Activated CD8-positive, alpha-beta memory T cell treated with anti-CD3 and anti-CD28 coated beads, Interleukin-2, amount 50 U/mL, for 48 hours (primary cell): ENCODE data around the gene LTA4H.
A peak's percentile ranks its signal among the peaks of the same experiment; 100 is the strongest.
"Not testable (repeated sequence)": the region's sequence is repeated elsewhere in the genome, so short reads cannot be mapped to it uniquely, and the experiment has no call there.

Experiments
- DNase-seq: peaks from one replicate; pipeline ENCODE4 v3.0.0-alpha.2; 2020

Gene LTA4H

DNA sequence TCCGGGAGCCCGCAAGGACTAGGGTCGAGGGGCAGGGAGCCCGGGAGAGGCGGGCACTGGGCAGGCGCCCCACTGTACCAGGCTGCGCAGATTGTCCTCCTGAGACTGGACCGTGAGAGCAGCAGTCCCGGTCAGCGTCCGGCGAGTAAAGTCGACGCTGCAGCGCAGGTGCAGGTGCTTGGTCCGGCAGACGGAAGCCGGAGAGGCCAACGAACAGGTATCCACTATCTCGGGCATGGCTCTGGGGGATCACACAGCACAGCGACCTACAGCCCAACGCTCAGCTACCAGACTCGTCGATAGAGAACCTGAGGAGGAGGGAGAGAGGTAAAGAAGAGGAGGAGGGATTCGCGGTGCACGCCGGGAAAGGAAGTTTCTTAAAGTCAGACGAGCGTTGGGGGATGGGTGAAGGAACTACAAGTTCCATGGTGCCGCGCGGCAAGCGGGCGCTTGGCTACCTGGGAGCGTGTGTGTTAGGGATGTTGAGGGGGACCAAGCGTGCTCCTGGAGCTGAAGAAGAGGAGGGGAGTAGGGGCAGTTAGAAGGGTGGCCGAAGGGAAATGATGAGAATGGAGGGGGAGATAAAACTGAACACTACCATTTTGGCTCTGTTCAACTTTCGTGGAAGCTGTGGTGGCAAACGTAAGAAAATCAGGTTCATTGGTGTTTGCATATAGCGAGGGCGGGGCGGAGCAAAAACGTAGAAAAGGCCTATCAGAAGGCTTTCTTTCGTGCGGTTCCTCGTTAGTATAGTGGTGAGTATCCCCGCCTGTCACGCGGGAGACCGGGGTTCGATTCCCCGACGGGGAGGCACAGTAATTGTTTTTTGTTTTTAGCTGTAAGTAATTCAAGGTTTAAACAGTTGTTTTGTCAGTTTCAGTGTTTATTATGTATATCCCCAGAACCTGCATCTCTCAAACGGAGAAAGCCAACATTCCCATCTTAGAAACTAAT is at the start of gene LTA4H:
Gene LTA4H, minus strand, starts transcription at position 305 of the 954 bp plus-strand sequence. Its CDS starts 68 bp downstream, at position 237.
- peak; percentile 99 for DNase-seq

DNA sequence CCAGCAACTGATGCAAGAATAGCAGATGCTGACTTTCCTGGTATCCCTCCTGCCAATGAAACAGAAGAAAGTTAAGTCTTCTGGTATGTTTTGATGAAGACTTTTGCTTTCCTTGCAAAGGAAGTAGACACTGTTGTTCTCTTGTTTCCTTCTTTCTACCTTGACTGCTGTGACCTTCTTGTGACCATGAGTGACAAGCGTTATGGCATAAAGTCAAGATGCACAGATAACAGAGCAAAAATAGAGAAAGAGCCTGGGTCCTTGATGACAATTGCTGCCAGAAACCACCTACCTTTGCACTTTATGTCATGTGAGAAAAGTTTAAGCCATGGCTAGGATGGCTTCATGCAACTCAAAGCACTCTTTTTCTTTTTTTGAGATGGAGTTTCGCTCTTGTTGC is 49.2 kb upstream of the LTA4H start:
- no peak for DNase-seq

DNA sequence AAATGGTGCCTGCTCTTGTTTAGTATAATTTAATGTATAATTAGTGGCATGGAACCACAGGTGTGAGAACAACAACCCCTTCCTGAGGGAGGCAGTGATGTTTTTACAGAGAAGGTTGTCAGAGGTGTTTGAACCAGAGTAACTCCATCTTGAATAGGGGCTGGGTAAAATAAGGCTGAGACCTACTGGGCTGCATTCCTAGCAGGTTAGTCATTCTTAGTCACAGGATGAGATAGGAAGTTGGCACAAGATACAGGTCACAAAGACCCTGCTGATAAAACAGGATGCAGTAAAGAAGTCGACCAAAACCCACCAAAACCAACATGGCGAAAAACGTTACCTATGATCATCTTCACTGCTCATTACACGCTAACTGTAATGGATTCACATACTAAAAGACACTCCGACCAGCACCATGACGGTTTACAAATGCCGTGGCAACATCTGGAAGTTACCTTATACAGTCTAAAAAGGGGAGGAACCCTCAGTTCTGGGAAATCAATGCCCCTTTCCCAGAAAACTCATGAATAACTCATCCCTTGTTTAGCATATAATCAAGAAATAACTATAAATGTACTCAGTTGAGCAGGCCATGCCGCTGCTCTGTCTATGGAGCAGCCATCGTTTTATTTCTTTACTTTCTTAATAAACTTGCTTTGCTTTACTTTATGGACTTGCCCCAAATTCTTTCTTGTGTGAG is 47.8 kb upstream of the LTA4H start:
- no peak for DNase-seq

DNA sequence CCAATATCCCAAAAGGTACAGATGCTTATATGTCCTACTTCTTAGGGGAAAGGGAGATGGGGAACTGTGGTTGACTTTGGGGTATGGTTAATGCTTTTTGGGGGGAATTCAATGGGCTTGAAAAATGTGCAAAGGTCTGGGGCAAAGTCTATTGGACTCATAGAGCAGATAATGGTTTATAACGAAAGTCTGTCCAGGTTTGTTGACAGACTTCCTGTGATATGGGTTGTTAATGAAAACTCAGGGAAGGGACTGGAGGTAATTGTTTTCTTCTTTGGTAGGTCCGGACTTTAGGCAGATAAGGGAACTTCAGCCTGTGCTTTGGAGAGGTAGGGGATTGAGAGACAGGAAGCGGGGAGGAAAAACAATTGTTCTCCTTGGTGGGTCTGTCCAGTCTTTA is 46.2 kb upstream of the LTA4H start:
- no peak for DNase-seq

DNA sequence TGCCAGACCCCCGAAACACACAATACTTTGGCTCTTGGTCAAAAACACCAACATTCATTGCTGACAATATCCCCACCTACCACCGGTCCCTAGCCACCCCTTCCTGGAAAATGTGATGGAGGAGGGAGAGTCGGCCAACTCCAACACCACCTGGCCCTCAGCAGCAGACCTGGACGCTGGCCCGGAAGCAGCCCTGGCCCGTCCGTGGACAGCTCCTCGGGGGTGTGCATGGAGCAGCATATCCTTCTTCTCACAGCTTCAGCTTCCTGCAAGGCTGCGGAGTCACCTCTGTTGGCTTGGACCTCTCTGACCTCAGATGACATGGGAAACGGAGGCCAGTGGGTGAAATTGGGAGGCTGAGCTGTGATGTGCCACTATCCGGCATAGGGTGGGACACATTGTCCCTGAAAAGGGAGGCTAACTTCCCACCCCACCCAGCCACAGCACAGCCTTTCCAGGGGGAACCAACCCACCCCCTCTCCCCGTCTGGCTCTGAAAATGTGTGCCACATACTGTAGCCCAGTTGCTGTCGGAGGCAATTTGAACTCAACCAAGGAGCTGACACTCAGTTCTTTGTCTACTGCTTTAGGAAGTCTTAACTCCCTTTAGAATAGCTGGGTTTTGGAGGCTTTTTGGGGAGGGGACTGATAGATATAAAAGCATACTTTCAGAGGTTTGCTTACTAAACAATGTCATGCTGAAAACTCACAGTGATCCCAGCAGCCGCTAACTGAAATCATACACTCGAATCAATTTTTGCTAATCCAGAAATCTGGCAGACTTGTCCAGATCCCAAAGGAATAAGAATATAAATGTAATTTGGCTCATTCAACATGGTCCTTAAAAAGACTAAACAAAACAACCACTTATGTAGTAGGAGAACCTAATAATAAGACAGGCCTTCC is 43.1 kb upstream of the LTA4H start:
- DNase-seq, result no peak

DNA sequence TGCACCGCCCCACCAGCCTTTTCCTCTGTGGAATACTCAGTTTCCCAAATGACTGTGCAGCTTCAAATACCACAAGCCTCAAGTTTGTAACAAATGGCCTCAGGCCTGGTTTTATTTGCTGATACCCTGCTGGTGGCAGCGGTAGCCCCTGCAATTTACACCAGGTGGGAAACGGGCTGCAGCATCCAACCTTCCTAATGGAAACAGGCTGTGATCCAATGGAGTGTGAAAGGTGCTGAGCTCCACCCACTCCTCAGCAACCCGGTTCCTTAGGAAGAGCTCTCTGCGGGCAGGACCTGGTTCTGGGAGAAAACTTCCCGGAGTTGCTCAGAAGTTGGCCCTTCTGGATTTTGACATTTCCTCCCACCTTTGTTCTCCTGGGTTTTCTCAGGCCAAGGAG is 41.7 kb upstream of the LTA4H start:
- no peak for DNase-seq

DNA sequence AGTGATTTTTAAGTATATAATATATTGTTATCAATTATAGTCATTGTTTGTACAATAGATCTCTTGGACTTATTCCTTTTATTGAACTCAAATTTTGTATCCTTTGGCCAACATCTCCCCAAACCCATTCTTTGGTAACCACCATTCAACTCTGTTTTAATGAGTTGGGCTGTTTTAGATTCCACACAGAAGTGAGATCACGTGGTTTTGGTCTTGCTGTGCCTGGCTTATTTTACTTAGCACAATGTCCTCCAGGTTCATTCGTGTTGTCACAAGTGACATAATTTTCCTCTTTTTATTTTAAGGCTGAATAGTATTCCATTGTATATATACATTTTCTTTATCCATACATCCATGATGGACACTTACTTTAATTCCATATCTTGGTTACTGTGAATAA is 40.2 kb upstream of the LTA4H start:
- DNase-seq, result no peak

DNA sequence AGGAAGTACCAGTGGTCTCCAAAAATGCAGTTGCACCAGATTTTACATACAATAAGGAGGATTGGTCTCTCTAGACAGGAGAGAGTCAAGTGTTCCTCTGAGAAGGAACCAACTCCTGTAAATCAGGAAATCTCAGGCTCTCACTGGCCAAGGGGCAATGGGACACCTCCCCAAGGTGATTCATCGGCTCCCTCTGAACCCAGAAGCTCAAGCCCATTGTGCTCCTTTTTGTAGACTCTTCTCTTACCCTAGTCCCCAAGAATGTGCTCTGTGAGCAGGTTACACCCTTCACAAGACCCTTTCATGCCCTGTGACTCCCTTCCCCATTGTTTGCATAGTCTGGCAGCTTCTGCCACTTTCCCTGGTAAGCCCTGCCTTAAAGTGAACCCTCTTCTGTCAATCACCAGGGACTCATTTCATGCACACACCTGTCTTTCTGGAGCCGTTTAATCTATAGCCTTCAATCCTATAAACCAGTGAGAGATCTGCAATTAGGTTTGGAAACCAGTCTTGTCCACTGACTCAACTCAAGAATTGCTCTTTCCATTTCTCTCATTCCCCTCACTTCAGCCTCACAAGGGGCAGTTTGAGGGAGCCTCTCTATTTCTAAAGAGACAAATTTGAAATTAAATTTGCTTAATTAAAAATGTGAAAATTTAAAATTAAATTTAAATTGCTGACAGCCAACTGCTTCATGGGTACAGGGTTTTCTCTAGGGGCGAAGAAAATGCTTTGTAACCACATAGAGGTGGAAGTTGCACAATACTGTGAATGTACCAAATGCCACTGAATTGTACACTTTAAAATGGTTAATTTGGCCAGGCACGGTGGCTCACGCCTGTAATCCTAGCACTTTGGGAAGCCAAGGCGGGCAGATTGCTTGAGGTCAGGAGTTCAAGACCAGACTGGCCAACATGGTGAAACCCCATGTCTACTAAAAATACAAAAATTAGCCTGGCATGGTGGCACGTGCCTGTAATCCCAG is 38.3 kb upstream of the LTA4H start:
- DNase-seq, result no peak

DNA sequence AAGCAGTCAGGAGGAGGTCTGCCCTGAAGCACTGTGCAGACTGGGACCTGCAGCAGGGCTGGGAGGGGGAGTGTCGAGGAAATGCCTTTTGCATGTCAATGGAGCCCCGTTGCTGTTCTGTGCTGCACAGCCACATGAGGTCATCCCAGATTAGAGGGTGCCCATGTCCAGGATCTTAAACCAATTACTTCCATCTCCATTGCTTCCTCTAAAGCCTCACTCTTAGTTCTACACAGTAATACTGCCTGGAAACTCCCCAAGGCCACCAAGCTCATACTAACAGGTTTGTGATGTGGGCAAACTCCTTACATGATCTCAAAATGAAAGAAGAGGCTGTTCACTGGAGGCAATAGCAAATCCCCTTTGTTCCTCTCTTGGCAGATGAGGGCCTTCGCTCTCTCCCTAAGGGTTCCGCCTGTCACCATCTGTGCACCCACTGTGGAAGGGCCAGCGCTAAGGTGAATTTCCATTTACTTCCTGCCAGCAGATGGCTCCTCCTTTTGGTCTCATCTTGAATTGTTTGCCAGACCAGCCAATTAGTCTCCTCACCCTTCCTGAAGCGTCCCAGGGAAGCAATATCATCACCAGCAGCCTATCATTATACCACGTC is 35.4 kb upstream of the LTA4H start:
- no peak for DNase-seq

DNA sequence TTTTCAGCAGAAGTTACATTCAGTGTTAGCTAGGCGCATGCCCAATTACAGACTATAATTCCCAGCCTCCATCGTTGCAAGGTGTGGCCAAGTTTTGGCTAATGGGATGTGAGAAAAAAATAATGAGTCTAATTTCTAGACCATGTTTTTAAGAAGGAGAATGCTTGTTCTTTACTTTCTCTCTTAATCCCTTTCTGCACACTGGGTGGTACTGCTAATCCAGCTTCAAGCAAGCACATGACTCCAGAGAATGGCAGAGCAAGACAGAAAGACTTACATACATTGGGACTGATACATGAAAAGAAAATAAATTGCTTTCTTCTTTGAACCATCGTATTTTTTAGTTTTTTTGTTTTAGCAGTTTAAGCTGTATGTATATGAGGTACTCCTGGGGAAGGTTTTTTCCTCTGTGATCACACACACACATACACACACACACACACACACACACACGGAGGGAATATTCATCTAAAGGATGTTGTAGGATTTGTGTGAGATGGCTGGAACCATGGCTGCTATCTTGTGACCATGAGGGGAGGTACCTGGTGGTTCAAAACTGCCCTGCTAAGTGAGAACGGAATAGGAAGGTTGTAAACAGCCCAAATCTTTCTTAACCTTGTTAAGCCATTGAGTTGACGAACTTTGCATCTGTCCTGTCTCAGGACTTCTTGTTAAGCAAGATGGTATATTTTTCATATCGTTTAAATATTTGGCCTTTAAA is 34.3 kb upstream of the LTA4H start:
- DNase-seq, result no peak

DNA sequence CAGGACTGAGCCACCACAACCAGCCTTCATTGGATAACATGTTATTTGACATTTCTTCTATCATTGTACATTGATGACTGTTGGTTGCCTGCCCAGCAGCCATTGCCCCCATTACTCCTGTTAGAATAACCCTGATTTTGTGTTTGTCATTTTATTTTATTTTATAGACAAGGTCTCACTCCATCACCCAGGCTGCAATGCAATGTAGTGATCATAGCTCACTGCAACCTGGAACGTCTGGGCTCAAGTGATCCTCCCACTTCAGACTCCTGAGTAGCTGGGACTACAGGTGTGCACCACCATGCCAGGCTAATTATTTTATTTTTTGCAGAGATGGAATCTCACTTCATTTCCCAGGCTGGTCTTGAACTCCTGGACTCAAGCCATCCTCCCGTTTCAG is 33.2 kb upstream of the LTA4H start:
- DNase-seq, result no peak

DNA sequence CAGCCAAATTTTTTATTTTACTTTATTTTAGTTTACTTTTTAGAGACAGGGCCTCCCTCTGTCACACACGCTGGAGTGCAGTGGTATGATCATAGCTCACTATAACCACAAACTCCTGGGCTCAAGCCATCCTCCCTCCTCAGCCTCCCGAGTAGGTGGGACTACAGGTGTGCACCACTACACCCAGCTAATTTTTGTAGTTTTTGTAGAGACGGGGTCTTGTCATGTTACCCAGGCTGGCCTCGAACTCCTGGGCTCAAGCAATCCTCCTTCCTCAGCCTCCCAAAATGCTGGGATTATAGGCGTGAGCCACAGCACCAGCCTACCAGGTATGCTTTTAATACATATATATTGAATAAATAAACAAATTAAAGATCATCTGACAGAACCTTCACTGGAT is 32.7 kb upstream of the LTA4H start:
- no peak for DNase-seq

DNA sequence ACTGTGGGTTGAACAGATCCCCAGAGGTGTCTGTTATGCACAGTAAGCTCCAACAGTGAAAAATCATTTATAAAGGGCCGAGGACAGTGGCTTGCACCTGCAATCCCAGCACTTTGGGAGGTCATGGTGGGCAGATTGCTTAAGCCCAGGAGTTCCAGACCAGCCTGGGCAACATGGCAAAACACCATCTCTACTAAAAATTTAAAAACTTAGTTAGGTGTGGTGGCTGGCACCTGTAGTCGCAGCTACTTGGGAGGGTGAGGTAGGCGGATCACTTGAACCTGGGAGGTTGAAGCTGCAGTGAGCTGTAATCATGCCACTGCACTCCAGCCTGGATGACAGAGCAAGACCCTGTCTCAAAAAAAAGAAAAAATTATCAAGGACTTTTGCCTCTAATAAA is 30.4 kb upstream of the LTA4H start:
- not testable (repeated sequence) for DNase-seq

DNA sequence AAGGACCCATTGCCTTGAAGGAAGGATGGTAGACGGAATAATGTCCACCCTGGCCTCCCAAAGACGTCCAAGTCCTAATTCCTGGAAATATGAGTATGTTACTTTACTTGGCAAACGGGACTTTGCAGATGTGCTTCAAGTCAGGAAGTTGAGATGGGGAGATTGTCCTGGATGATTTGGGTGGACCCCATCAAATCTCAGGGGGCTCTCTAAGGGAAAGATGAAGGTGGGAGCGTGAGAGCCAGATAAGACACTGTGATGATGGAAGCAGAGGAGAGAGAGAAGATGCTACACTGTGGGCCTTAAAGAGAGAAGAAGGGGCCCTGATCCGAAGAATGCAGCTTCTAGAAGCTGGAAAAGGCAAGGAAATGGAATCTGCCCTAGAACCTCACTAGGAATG is 29.6 kb upstream of the LTA4H start:
- no peak for DNase-seq

DNA sequence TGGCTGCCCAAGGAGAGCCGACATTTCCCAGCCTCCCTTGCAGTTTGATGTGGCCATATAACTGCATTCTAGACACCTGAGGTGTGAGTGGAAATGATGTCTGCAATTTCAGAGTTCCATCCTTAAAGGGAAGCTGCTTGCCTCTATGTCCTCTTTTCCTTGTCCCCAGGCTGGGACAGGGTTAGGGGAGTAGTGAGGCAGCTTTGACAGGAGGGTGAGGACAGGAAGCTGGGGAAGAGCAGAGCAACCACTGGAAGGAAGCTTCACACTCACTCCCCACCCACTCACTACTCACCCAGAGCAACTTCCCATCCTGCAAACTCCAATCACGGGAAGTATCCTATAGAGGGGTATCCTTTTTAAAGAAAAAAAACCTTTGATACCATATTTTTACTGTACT is 28.9 kb upstream of the LTA4H start:
- no peak for DNase-seq

DNA sequence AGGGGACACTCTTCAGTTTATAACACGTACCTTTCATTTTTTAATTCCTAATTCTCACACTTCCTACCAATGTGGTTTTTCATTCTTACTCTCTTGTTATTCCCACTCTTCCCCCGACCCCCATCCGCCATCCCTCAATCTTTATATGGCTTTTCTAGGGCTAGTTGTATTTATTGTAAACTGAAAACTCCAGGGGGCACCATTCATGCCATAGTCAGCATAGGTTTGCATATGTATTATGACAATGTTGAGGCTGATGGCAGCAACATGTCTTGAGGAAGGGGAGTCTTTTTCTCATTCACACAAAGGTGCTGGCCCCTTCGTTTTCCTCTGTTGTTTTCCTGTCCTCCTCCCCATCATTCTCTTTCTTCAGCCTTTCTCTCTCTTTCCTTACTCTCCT is 27.7 kb upstream of the LTA4H start:
- no peak for DNase-seq

DNA sequence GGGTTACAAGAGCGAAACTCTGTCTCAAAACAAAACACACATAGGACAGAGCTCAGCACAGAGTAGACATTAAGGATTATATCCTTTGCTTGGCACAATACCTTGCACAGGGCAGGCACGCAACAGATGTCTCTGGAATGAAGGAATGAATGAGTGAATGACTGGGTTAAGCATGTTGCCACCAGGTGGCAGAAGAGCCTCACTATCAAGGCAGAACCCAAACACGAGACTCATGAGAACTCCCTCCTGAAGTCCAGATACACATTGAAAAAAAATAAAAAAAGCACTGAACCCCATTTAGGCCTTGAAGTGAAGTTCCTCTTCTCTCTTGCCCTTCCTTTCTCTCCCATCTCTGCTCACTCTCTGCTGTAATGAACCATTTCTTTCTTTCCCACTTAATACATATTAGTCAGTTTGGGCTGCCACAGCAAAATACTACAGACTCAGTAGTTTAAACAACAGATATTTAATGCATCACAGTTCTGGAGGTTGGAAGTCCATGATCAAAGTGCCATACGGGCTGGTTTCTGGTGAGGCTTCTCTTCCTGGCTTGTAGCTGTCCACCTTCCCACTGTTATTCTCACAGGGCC is 26.6 kb upstream of the LTA4H start:
- peak; percentile 75 for DNase-seq

DNA sequence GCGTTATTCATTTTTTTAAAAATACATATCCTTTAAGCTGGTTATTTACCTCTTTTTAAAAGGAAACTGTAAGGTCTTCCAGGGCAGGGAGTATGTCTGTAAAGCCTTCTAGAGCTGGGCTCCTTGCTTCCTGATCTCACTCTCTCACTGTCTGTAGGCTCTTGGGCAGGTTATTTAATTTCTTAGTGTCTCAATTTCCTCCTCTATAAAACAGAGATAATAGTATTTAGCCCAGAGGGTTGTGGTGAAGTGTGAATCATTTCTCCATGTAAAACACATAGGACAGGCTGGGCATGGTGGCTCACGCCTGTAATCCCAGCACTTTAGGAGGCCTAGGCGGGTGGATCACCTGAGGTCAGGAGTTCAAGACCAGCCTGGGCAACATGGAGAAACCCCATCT is 25.9 kb upstream of the LTA4H start:
- DNase-seq, result no peak

DNA sequence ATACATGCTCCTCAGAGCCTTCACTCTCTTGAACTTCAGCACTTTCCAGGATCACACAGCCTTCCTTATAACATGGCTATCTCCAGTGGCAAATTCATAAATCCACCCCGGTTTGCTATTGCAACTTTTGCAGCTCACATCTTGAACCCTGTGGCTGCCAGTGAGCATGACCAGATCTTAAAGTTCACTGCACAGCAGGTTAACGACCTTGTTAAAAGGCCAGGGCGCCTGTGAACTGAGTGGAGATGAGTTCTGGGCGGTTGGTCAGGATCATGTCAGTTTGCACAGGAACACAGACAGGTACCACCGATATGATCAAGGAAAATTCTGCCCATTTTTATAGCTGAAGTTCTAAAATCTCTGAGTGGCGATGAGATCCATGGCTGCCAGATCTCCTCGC is 24.7 kb upstream of the LTA4H start:
- no peak for DNase-seq

DNA sequence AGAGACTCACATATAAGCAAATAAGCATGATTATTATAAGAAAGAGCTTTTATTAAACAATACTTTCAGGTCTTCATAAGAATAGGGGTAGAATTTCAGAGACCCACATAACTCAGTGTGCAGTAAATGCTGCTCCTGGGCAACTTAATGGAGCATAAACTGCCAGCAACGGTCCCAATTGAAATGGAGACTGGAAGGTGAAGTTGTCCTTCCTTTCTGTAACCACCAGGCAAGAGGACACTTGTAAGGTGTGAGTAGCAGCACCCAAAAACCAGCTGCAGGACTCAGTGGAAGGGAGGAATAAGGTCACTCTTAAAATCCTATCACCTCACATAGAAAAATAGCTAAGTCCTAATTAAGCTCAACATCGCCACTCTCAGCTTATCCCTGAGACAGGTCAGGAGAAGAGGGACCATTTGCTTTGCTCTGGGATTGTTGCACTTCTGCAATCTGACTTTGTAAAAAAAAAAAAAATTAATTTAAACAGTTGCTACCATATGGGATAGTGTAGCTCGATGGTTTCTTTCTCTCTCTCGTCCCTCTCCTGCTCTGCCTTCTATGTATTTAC is 22.7 kb upstream of the LTA4H start:
- DNase-seq, result no peak
